Left renal cortex interstitium (tissue), 4 donors: ENCODE results near the gene ATP2B3. TPM values are rescaled to one million over a fixed set of nuclear protein-coding genes. Genes with fewer than 3 reads are reported as not detected.

Experiments
- DNase-seq, 4 donors: peaks; one replicate each; pipeline ENCODE4 v3.0.0-alpha.2; 2013; ENCODE audit warnings: low read depth in 4 of 4, low spot score in 2 of 4, missing footprints in 1 of 4
- polyA plus RNA-seq, 4 donors: library from polyadenylated mRNA; unstranded; fragments of 120-200 nt; gene quantifications; one replicate each; pipeline ENCODE4 v1.2.1, GENCODE V29; 2013; ENCODE audit not compliant: insufficient read length in 4 of 4

ATP2B3 gene
- polyA plus RNA-seq, 4 donors: 0.17 to 0.35 (median 0.33) TPM

DNA sequence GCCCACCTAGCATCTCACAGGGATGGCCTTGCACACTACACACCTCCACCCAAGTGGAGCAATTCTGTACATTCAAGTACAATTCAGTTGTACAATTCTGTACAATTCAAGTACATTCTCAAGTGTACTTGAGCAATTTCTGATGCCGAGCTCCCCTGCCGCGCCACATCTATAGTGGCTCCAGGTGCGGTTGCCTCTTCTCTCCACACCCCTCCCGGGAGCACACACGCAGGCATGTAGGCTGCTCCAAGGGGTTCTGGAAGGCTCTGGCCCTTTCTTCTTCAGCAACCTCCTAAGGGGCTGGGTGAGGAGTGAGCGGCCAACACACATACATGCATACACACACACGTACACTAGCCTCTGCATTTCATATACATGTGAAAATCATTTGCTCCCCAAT is 110.7 kb downstream of the ATP2B3 start:
- DNase-seq: no peak

DNA sequence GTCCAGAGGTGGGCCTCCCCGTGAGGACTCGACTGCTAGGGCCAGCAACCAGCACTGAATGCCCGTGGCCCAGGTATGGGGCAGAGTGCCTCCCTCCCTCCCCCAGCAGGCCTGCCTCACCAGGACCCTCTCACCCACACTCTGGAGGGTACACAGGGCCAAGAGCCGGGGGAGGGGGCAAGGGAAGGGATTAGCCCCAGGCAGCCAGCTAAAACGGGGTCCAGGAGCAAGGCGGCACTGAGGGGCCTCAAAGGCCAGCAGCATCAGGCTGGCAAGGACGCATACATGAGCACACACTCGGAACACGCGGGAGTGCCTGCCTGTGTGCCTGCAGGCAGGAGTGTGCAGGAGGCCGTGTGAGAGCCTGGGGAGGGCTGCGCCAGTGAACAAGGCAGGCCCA is 111.2 kb downstream of the ATP2B3 start:
- no peak for DNase-seq

DNA sequence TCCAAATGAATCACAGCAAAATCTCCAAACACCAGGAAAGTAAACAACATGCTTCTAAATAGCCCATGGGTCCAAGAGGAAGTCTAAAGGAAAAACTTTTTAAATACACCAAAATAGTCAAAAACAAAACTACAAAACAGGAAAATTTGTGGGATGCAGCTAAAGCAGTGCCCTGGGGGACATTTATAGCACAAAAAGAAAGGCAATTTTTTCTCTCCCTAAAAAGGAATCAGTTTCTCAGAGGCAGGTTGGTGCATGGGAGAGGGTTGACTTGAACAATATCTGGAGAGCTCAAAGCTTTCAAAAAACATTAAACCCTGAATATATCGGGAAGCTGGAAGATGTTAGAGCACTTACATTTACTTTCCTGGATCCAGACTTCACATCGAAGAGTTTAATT is 113.9 kb downstream of the ATP2B3 start:
- no peak for DNase-seq

DNA sequence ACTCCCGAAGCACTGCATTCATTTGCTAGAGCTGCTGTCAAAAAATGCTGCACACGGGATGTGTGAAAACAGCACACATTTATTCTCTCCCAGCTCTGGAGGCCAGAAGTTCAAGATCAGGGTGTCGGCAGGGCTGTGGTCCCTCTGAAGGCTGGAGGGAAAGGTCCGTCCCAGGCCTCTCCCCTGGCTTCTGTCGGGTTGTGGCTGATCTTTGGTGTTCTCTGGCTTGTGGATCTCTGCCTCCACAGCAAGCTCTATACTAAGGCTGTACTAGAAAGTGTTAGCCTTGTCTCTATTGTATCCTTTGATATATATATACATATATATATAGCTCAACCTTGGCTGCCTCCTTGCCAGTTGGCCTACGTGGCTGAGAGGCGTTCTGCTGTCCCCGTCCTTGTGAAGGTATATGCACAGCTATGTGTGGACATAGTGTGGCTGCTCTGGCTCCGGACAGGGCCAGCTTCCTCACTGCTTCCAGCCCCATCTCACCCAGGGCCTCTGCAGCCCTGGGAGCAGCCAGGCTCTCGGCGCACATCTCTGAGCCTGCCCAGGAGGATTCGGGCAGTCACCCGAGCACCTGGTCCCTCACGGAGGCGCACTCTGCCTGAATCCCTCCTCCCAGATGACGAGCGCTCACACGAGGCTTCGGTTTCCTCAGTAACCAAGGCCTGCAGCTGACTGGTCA is 114.6 kb downstream of the ATP2B3 start:
- no peak for DNase-seq

Other genes with a start within 250 kb of the ATP2B3 start
- under 1 TPM; 0.06 to 0.32 (median 0.10) TPM for gene PNMA6F, start 195.9 kb upstream of the ATP2B3 start, polyA plus RNA-seq
- 10 to 100 TPM; 16.8 to 21.7 (median 19.0) TPM for gene ZNF275, start 183.5 kb upstream of the ATP2B3 start, polyA plus RNA-seq
- gene PNMA6E, start 116.3 kb upstream of the ATP2B3 start, polyA plus RNA-seq: not detected
- 1 to 10 TPM in 2 of 4 donors, under 1 TPM in 2; 0.75 to 1.1 (median 0.97) TPM for gene ZFP92, start 106.2 kb upstream of the ATP2B3 start, polyA plus RNA-seq
- gene TREX2, start 71.6 kb upstream of the ATP2B3 start, polyA plus RNA-seq: under 1 TPM; 0.27 to 0.92 (median 0.61) TPM
- gene HAUS7, start 47.1 kb upstream of the ATP2B3 start, polyA plus RNA-seq: 10 to 100 TPM; 26.7 to 31.9 (median 30.2) TPM
- gene BGN, start 22.7 kb upstream of the ATP2B3 start, polyA plus RNA-seq: 100 to 1,000 TPM; 170 to 201 (median 195) TPM
- gene CCNQ, start 81.5 kb downstream of the ATP2B3 start, polyA plus RNA-seq: 10 to 100 TPM; 15.4 to 24.1 (median 19.0) TPM
- gene DUSP9, start 129.6 kb downstream of the ATP2B3 start, polyA plus RNA-seq: 10 to 100 TPM; 53.6 to 63.9 (median 57.1) TPM
- gene PNCK, start 156.2 kb downstream of the ATP2B3 start, polyA plus RNA-seq: 10 to 100 TPM in 2 of 4 donors, 1 to 10 TPM in 2; 6.5 to 13.3 (median 8.9) TPM
- 10 to 100 TPM; 44.6 to 65.3 (median 54.8) TPM for gene SLC6A8, start 170.3 kb downstream of the ATP2B3 start, polyA plus RNA-seq
- gene BCAP31, start 206.7 kb downstream of the ATP2B3 start, polyA plus RNA-seq: 100 to 1,000 TPM; 181 to 197 (median 188) TPM
- 1 to 10 TPM; 7.8 to 9.8 (median 8.8) TPM for gene ABCD1, start 207.2 kb downstream of the ATP2B3 start, polyA plus RNA-seq
- gene PLXNB3, start 246.6 kb downstream of the ATP2B3 start, polyA plus RNA-seq: 1 to 10 TPM; 1.3 to 2.1 (median 1.7) TPM